HG03442 (cell line): ENCODE measurements around the gene TGFBR3L.
"Not testable (repeated sequence)": the region's sequence is repeated elsewhere in the genome, so short reads cannot be mapped to it uniquely, and the experiment has no call there.

ENCODE experiments used
- ATAC-seq: cut with Tn5 transposase; IDR thresholded peaks from one replicate; pipeline ENCODE4 v1.9.1; 2021; ENCODE audit warnings: mild to moderate bottlenecking, moderate library complexity; ENCODE audit not compliant: unreplicated experiment

Gene TGFBR3L

DNA sequence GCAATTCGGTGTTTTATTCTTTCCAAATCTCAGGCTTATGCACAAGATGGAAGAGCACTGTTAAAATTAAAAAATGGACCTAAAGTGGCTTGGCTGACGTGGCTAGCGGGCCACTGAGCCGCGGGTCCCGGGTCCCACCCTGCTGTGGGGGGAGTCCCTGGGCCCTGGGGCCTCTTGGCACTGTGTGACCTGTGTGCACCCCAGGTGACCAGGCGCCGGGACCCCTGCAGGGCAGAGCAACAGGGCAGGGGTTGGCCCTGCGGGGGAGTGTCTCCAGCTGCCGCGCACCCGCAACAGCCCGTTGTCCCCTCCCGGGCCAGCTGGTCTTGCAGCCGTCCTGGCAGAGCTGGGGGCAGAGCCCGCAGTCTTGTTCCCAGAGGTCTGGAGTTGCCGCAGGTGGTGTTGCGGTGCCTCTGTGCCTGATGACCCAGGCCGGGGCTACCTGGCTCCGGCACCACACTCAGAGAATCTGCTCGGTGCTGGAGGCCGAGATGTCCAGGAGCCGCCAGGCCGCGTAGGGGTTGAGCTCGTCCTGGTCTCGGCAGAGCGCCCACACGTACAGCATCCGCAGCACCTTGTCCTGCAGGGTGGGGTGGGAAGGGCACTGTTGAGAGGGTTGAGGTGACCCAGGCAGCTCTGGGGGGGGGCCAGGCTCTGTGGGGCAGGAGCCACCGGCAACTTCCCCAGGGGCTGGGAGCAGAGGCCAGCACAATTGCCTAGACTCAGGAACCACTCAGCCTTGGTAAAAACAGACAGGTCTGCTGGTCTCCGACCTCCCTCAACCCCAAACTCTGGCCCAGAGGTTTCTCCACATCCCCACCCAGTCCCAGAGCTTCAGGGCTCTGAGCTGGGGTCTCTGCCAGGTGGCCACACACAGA lies 12.3 kb downstream of the TGFBR3L start:
- no peak for ATAC-seq

DNA sequence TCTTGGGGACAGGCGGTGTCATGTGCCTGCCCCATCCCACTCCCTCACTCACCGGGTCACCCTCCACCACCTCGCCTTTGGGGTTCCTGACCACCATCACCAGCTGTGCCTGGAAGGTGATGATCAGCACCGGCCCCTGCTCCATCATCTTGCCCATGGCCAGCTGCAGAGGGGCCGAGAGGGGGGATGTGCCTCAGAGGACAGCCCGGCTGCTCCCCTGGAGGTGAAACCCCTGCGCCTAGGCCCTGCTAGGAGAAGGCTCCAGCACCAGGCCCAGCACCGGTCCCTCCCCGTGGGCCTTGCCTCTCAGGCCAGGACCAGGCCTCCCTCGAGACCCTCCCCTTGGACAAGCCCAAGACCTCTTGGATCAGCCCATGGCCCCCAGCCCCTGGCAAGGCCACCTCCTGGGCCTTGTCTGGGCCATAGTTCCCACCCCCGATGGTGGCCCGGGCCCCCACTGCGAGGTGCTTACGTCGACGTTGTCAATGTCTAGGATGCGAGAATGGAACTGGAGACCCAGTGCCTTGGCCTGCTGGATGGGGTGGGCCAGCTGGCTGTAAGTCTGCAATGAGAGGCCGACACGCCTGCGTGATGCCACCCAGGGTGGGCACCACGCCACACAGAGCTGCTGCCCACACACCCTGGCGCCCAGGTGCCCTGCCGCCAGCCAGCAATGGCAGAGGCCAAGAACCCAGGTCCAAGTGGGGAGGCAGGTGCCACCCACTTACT lies 13.1 kb downstream of the TGFBR3L start:
- no peak for ATAC-seq

DNA sequence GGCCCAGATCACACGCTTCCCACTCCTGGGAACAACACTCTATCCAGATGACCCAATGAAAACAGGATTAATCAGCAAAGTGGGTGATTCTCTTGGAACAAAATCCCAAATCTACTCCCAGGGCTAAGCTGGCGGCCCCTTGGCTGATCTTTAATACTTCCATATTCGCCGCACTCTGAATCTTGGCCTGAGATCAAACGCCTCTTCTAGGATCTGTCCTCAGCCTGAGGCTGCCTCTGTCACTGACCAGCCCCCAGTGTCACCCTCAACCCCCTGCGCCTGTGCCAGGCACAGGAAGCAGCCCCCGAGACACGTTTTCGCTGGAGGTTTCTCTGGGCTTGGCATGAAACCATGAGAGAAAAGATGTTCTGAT lies 13.7 kb downstream of the TGFBR3L start:
- ATAC-seq = no peak

DNA sequence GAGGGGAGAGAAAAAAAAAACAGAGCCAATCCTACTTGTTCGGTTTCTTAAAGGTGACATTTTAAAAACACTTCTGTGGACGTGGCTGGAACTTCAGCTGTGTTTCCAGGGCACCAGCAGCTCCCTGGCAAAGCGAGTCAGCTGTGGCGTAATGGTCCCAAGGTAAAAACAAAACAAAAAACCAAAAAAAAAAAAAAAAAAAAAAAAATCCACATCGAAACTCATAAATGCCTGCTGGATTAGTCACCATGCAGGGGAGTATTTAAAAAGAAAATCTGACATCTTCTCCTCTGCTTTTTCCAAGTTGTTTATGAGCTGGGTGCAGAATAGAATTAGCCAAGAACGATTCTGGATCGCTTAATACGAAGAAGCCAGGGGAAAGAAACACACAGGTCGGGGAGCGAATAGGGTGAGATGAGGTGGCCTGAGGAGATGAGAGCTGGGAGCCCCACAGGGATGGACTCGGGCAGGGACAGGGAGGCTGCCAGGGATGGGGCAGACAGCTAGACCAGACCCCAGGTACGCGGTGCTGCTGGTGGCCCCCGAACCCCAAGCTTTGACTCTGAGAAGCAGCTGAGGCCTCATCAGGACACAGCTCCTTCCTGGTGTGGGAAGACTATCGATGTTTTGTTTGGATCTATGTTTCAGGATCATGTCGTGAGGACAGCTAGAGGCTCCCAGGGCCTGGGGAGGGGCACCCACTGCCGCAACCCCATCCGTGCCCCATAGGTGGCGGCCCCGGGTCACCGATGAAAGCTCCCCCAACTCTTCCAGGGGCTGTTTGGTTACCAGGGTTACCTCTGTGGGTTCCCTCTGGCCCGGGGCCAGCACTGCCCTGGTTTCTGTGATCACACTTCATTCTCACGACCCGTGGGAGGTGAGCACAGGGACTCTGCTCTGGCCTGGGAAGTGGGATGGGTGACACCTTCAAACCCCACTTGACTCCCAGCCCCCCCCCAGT lies 14.4 kb downstream of the TGFBR3L start:
- ATAC-seq = no peak

DNA sequence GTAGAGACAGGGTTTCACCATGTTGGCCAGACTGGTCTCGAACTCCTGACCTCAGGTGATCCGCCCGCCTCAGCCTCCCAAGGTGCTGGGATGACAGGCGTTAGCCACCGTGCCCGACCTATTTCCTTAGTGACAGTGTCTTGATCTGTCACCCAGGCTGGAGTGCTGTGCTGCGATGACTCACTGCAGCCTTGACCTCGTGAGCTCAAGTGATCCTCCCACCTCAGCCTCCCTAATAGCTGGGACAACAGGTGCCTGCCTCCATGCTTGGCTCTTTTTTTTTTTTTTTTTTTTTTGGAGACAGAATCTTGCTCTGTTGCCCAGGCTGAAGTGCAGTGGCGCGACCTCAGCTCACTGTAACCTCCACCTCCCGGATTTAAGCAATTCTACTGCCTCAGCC lies 15.4 kb downstream of the TGFBR3L start:
- not testable (repeated sequence) for ATAC-seq

DNA sequence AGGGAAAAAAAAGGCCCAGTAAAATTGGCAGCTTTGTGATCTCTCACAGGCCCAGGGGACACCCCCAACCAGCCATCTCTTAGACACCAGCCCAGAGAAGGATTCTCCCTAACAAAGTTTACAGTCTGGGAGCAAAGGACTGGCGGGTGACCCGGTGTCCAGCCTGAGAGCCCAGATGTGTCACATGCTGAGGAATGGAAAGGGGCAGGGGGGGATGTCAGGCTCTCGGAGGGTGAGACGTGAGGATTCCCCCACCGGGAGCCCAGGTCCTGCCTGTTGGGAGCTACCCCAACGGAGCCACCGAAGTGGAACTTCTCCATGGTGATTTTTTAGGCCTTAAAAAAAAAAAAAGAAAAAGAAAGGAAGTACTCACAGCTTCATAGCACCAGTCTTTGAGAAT lies 16.1 kb downstream of the TGFBR3L start:
- no peak for ATAC-seq

DNA sequence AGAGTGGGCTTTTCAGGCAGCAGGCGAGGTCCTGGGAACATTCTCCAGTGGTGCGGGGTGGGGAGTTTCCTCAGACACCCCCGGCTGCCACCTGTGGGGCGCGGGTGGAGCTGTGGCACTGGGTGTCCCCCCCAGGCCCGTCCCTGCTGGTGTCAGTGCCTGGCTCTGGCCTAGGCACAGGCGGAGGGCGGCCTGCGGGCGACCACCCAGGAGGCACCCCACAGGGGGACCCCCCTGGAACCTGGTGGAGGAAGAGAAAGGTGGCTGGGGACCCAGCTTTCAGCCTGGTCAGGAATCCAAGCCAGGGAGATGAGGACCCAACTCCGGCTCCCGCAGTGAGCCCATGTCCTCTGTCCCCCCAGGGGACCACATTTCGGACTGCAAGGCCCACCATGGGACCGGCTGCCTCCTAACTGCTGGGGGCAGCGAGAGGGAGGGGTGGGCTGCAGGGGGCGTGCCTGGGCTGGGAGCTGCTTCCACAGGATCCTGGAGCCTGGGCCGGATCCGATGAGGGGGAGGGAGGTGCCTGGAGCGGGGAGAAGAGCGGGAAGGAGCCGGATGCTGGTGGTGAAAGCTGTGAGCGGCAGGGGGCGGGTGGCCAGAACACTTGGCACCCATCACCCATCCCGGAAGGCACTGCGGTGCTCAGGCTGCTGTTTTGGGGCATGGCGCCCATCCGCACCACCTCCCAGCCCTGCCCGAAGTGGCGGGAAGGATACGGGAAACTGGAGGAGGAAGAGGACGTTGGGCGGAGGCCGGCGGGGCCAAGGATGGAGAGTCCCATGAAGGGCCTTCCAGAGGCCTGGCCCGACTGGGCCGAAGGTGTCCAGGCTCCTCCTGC lies 16.8 kb downstream of the TGFBR3L start:
- no peak for ATAC-seq

DNA sequence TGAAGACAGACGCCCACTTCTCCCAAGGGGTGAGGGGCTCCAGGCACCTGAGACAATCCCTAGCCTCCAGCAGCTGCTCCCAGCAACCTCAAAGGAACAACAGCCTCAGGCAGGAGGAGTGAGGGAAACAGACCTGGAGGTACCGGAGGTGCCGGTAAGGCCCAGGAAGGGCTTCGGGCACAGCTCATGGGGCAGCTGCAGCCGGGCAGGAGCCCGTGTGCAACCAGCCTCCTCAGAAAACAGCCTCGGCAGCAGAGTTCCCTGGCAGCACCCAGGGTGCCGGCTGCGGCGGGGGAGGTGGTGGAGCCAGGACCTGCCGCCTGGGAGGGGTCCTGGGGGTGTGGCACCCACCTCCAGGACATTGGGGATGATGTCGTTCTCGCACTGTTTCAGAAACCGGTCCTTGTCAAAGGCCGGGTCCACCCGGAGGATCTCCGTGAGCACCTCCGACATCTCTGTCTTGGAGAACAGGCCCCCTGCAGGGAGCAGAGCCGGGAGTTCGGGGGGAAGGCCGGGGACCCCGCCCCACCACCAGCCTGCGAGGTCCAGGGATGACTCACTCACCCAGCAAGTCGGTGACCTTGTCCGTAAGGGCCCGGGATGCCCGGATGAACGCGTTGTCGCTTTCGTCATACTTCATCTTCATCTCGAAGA lies 17.8 kb downstream of the TGFBR3L start:
- no peak for ATAC-seq

DNA sequence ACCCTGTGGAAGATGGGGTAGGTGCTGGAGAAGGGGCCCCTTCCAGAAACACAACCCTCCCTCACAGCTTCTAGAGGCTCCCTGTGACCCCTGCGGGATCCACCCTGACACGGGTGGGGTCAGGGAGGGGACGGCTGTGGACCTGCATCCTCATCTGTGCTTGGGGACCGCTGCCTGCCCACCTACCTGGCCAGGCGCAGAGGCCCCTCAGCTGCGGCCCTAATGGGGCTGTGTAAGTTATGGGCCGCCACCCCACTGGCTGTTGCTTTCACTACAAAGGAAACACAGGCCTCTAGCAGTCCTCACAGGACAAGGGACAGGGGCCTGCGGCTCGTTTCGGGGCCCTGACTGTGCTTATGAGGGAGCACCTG lies 18.3 kb downstream of the TGFBR3L start:
- ATAC-seq = no peak

DNA sequence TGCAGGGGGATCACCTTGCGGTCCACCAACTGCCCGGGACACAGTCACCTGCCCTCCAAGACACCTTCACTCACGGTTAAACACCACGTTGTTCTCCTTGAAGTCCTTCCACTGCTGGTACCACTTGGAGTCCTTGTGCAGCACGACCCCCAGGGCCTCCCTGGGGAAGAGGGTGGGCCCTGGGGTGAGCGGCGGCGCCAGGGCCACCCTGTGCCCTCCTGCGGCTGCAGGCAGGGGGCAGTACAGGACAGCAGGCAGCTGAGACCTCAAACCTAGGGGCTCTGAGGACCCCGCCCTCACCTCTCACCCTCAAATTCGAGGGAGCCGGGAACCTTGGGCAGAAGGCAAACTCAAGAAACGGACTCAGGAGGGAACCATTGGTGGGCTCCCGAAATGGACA lies 18.8 kb downstream of the TGFBR3L start:
- no peak for ATAC-seq

DNA sequence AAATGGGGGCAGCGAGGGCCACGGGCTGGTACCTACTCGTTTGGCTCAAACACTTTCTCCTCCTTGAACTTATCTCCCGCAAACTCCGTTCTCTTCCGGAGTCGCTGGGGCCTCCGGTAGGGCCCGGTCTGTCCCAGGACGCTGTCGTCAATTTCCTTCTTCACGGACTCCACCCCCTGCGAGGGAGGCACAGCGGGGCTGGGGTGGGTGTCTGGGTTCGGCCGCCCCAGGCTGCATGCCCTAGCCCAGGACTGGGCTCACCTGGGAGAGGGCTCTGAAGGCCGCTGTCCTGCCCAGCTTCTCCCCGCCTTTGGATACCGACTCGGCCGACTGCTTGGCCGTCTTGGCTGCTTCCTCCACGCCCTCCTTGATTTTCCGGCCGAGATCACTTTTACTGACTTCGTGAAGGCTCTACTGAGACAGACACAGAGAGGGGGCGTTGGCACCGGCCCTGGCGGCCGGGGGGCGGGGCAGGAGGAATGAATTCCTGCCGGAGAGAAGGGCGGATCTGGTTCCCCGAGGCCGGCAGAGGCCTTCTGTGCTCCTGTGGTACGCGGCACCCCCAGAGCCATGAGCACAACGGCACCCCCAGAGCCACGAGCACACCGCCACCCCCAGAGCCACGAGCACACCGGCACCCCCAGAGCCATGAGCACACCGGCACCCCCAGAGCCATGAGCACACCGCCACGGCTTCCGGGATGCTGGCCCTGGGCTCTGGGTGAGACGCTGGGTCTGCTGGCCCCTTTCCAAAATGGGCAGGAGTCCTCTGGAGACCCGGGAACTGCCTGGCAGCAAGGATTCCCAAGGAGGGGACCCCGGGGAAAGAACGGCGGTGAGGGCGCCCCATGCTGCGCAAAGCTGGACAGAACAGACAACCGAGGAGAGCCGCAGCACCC lies 19.4 kb downstream of the TGFBR3L start:
- ATAC-seq = no peak

DNA sequence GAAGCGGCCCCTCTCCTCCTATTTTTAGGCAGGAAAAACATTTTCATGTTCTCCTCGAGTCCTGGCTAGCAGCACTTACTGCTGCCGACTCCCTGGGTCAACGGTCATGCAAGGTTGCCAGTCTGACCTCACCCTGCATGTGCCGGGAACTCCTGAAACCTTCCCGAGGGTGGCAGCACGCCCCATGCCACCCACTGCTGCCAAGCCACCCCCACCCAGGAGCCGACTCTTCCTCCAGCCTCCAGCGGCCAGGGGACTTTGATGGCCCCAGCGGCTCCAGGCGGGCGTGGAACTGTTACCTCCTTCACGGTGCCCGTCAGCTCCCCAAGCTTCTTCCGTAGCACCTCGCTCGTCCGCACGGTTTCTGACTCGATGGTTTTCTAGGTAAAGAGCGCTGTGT lies 20.1 kb downstream of the TGFBR3L start:
- no peak for ATAC-seq

DNA sequence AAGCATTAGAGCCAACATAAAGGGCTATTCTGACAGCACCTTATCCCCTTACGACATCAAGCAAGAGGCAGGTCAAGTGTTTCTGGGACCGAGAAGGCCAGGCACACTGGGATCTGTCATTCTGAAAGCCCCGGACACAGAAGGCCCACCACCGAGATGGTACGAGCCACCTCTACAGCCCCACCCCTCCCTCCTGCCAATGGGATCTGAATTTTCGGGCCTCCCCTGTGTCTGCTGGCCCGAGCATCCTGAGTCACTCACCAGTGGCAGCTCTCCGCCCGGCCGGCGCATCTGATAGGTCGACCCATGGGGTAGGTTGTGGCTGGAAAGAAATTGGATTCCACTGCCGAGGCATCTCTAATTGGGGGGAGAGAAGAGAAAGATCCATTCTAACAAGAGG lies 26.2 kb downstream of the TGFBR3L start:
- ATAC-seq = no peak

DNA sequence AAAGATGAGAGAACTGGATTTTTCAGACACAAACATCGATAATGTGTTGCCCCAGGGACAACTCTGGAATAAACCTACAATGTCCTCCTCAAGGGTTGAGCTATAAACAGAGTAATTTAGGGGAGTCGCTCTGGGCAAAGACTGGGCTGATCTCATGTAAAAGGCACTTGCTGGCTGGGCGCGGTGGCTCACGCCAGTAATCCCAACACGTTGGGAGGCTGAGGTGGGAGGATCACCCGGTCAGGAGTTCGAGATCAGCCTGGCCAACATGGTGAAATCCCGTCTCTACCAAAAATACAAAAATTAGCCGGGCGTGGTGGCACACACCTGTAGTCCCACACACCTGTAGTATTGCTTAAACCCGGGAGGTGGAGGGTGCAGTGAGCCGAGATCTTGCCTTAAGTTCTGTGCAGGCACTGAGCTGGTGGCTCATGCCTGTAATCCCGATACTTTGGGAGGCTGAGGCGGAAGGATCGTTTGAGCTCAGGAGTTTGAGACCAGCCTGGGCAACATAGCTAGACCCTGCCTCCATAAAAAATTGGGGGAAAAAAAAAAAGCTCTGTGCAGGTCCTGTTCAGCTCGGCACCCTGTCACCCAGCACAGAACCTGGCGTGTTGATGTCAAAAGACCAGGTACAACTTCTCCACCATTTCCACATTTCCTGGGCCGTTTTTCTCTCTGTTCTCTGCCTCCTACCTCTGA lies 27.4 kb downstream of the TGFBR3L start:
- ATAC-seq = no peak

DNA sequence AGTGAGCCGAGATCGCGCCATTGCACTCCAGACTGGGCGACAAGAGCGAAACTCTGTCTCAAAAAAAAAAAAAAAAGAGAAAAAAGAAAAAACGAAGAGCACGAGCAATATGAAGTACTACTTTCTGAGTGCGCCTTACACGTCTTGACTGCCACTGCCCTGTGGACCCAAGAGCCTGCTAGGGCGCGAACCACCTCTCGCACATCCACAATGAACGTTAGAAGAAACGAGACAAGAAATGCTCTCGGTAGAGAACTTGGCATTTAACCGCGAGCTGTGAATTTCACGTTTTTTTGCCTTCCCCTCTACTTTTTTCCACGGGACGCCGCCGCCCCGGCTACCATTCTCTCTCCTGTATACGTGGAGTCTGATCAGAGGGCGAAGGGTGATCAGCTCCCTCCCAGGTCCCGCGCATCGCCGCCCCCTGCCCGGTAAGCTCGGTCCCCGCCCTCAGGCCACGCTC lies 28.4 kb downstream of the TGFBR3L start:
- no peak for ATAC-seq

DNA sequence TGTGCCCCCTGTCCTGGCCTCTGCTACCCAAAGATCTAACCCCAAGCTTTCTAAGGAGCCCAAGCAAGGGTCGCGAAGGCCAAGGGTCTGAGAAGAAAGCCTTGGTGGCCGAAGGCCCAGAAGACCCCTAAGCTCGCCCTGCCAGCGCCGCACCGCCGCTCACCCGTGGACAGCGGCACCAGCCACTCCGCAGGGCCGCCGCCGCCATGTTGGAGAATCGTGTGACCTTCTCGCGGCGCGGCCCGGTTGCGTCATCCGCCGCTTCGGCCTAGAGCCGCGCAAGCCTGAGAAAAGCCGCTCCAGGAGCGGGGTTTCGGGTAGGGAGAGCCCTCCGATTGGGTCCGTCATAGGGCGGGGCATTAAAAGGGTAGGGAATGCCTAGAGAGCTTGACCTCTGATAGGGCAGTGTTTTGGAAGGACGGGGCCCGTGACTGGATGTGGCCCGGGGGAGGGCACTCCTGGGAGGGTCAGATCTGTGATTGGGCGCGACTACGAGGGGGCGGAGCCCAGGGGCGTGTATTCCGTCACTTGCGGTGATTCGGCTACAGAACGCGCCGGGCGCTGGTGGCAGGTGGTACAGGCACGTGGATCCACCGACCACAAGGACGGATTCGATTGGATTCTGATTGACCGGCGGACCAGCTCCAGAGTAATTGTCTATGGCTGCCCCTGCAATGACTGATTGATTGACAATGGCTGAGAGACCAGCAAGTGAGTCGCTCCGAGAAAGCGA lies 29.0 kb downstream of the TGFBR3L start, which contains the start of gene TIMM44:
Gene TIMM44, minus strand, starts transcription at position 223 of the 733 bp plus-strand sequence. Its CDS starts 15 bp downstream, at position 208.
- peak; percentile 96 for ATAC-seq

DNA sequence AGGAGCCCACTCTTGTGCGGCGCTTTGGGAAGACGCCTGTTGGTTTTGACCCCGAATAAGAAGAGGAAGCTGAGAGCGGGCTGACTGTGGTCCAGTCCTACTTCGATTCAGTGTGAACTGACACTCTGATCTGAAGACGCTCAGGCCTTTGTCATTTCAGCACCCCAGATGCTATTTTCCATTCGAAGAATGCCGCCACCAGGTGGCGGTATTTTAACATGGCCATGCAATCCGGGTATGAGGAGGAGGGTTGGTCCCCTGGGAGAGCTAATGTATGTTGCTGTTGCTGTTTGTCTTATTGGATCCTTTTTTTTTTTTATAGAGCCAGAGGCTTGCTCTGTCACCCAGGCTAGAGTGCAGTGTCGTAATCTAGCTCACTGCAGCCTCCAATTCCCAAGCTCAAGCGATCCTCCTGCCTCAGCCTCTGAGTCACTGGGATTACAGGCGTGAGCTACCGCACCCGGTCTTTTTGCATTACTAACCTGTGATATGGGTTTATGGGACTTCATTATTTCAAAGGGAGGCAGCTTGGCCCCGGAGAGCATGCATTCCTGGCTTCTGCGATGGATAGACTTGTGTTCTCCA lies 29.6 kb downstream of the TGFBR3L start:
- ATAC-seq = peak; percentile 17
